T-helper 2 cell treated with Interferon-gamma antibody and Interleukin-4, amounts not matched to agents 100 ng/mL and 5 ng/mL, for 36 hours (primary cell): Measurements from ENCODE around the gene CCDC180. TPM values are rescaled to one million over a fixed set of nuclear protein-coding genes. Genes with fewer than 3 reads are reported as not detected.

Experiments used
- total RNA-seq: library from RNA; stranded (reverse); gene quantifications from 2 replicates; pipeline ENCODE4 v1.2.3, GENCODE V29; 2022

CCDC180 gene
- total RNA-seq, 1 donor from 2014 or later = 4.0 TPM

Other genes with a start within 250 kb of the CCDC180 start
- gene TDRD7, start 104.4 kb downstream of the CCDC180 start, total RNA-seq = 10.5 and 10.6 TPM in 2 replicates
- 0.68 and 1.1 TPM in 2 replicates for gene TMOD1, start 194.0 kb downstream of the CCDC180 start, total RNA-seq